Activated B cell treated with CpG ODN at 0.5 μM for 24 hours (primary cell): ENCODE results near the gene HERC3. TPM values are rescaled to one million over a fixed set of nuclear protein-coding genes. Genes with fewer than 3 reads are reported as not detected.

ENCODE experiments used
- ATAC-seq: fragments of 200-7000 bp; cut with Tn5 transposase; one replicate; pipeline ENCODE4 v1.10.0; 2021; ENCODE audit warnings: low read depth, mild to moderate bottlenecking, moderate library complexity
- CTCF ChIA-PET: fragments of 350-600 bp; sonication (Branson Sonifier 250); formaldehyde crosslinking; loops from one replicate; lab custom pipeline; 2021; ENCODE audit warnings: antibody characterized with exemption; lab: Charles Lee
- POLR2A ChIA-PET: fragments of 350-600 bp; sonication (Branson Sonifier 250); formaldehyde crosslinking; loops from one replicate; lab custom pipeline; 2021; ENCODE audit warnings: antibody characterized with exemption; lab: Charles Lee
- DNase-seq: peaks from one replicate; pipeline ENCODE4 v3.0.0; 2022
- H3K27ac Mint-ChIP-seq: one replicate; pipeline ENCODE4 v1.8.0; 2020; ENCODE audit warnings: mixed read lengths
- H3K27me3 Mint-ChIP-seq: one replicate; pipeline ENCODE4 v1.8.0; 2021; ENCODE audit warnings: mixed read lengths
- H3K36me3 Mint-ChIP-seq: one replicate; pipeline ENCODE4 v1.8.0; 2021; ENCODE audit warnings: low read depth, mixed read lengths
- H3K4me1 Mint-ChIP-seq: one replicate; pipeline ENCODE4 v1.8.0; 2021; ENCODE audit warnings: mixed read lengths
- H3K4me3 Mint-ChIP-seq: one replicate; pipeline ENCODE4 v1.8.0; 2020; ENCODE audit warnings: mild to moderate bottlenecking, mixed read lengths
- H3K9me3 Mint-ChIP-seq: one replicate; pipeline ENCODE4 v1.8.0; 2020; ENCODE audit warnings: mixed read lengths
- intact Hi-C: fragments of 100-400 bp; cut with micrococcal nuclease; formaldehyde crosslinking; loops from one replicate; pipeline ENCODE4 v1.15.1; 2024
- total RNA-seq: library from RNA; stranded (reverse); gene quantifications from 2 replicates; pipeline ENCODE4 v1.2.3, GENCODE V29; 2022
- TF ChIP-seq, protein P1 (sequence below): fragments of 200-600 bp; IDR thresholded peaks from one replicate; pipeline ENCODE4 v1.8.0; 2022; ENCODE audit warnings: antibody characterized with exemption, mild to moderate bottlenecking

The HERC3 gene
- total RNA-seq, 1 donor from 2014 or later, result 27.5 TPM

DNA sequence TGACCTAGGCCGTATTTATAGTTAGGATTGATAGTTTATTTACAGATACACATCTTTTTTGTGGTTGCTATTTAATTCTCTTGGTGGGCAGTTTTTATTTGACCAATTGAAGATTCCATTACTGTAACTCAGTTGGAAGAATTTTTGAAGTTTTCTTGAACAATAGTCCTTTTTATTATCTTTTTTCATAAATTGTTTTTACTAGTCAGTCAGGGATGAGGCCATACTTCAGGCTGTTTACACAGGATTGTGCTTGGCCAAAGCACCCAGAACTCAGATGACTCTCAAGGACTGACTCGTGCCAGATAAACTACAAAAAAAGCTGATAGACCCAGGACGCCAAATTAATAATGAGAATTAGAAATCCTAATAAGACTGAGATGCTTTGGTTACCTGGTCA lies 7.0 kb downstream of the HERC3 start:
- intact Hi-C loops, result loop anchor here (10.0 kb wide), 4 partner anchors 584 to 1664 kb away; partner anchors contain the start of genes AFF1 and HSD17B11
- Mint-ChIP-seq H3K36me3 (peaks cover 56% of the 10 kb centered on the region), H3K27me3 (no peaks in the 10 kb centered on the region), H3K4me1 (peaks cover 53% of the 10 kb centered on the region), H3K9me3 (no peaks in the 10 kb centered on the region), H3K27ac (no peak overlapping the region), H3K4me3 (no peak overlapping the region)
- ChIA-PET POLR2A (no interaction called here), CTCF (interaction anchor here (1.8 kb wide), 1 partner anchor 60 kb away, joined by 4 read pairs; no protein-coding TSS in a partner anchor)
- ATAC-seq, result no peak
- TF ChIP-seq, protein P1, sequence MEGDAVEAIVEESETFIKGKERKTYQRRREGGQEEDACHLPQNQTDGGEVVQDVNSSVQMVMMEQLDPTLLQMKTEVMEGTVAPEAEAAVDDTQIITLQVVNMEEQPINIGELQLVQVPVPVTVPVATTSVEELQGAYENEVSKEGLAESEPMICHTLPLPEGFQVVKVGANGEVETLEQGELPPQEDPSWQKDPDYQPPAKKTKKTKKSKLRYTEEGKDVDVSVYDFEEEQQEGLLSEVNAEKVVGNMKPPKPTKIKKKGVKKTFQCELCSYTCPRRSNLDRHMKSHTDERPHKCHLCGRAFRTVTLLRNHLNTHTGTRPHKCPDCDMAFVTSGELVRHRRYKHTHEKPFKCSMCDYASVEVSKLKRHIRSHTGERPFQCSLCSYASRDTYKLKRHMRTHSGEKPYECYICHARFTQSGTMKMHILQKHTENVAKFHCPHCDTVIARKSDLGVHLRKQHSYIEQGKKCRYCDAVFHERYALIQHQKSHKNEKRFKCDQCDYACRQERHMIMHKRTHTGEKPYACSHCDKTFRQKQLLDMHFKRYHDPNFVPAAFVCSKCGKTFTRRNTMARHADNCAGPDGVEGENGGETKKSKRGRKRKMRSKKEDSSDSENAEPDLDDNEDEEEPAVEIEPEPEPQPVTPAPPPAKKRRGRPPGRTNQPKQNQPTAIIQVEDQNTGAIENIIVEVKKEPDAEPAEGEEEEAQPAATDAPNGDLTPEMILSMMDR, result no peak
- DNase-seq, result no peak

DNA sequence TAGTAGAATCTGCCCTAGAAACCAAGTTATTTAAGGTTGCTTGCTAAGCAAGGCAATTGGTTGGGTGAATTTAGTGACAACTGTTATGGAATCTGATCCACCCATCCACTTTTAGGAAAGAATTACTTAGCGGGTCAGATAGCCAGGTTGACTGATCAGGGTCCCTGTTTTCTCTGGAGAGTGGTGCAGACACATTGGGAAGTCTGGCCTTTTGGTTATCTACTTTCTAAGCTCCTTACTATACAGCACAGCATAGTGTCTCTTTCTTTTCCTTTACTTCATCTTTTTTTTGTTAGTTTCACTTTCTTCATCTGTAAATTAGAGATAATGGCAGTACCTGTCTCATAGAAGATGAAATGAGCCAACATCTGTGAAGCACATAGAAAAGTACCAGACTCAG lies 7.4 kb downstream of the HERC3 start:
- CTCF ChIA-PET, result interaction anchor here (1.8 kb wide), 1 partner anchor 60 kb away, joined by 4 read pairs; no protein-coding TSS in a partner anchor
- H3K4me1 Mint-ChIP-seq, result peaks cover 53% of the 10 kb centered on the region
- intact Hi-C loops, result loop anchor here (1.0 to 10.0 kb wide), 5 partner anchors 14 to 1665 kb away; partner anchors contain the start of genes AFF1 and HSD17B11
- ATAC-seq (no peak), DNase-seq (no peak)
- POLR2A ChIA-PET, result no interaction called here
- H3K9me3 Mint-ChIP-seq, result no peaks in the 10 kb centered on the region
- H3K36me3 Mint-ChIP-seq, result peaks cover 60% of the 10 kb centered on the region
- TF ChIP-seq, protein P1, result no peak
- H3K27ac Mint-ChIP-seq, result no peak overlapping the region
- no peaks in the 10 kb centered on the region for H3K27me3 Mint-ChIP-seq
- no peak overlapping the region for H3K4me3 Mint-ChIP-seq

DNA sequence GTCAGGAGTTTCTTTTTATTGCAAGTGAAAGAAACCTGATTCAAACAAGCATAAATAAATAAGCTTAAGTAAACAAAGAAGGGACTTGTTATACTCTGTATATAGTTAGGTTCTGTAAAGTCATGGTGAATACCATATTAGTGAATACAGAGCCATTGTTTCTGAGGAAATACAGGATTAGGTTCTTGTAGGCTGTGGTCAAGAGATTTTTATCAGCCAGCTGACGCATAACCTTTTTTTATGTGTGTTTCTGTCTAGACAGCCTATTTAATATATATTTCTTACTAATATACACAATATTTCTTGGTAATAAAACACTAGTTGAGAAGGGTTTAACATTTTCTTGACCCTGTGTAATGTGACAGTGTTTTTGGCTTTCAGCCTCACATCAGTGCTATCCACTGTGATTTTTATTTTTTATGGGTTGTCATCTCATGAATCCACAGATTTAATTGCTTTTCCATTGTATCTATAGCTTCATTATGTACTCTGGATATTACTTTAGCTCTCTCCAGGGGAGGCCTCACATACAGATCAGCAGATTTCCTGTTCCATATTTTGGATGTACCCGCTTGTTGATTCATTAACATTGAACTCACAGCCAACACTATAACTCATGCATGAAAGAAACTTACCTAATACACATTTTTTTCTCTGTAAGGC lies 8.0 kb downstream of the HERC3 start:
- ATAC-seq (no peak), DNase-seq (no peak)
- peaks cover 55% of the 10 kb centered on the region for H3K4me1 Mint-ChIP-seq
- intact Hi-C loops, result loop anchor here (1.0 kb wide), 1 partner anchor 13 kb away; no protein-coding TSS in a partner anchor
- H3K27me3 Mint-ChIP-seq, result no peaks in the 10 kb centered on the region
- H3K4me3 Mint-ChIP-seq, result no peak overlapping the region
- POLR2A ChIA-PET, result no interaction called here
- H3K27ac Mint-ChIP-seq, result no peak overlapping the region
- TF ChIP-seq, protein P1, result no peak
- peaks cover 62% of the 10 kb centered on the region for H3K36me3 Mint-ChIP-seq
- H3K9me3 Mint-ChIP-seq, result no peaks in the 10 kb centered on the region
- CTCF ChIA-PET, result interaction anchor here (1.8 kb wide), 1 partner anchor 61 kb away, joined by 4 read pairs; no protein-coding TSS in a partner anchor

DNA sequence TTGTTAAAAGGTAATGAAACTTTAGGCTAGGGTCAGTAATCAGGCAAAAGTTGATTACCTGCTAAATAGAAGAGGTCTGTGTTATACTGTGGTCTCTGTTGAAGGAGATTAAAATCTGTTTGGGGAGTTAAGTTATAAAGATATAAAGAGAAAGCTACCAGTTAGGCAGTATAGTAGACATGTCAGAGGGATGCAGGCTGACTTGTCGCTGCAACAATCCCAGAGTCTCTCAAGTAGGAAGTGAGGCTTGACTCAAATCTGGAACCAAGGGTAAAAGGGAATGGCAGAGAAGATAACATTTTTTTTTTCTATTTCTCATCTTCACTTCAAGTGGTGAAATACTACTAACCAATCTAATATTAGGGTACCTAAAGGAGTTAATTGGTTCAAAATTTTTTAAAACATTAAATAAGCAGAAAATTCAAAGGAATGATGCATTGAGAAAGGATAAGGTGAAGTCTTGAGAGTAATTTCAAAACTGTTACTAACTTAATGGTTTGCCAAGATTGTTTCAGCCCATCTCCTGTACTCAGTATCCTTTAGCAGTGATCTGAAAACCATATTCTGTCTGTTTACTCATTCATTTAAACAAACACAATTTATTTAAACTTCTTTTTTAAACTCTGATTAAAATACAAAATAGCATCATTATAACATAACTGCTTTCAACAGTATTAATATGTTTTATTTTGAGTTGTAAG lies 12.8 kb downstream of the HERC3 start:
- H3K4me3 Mint-ChIP-seq, result no peak overlapping the region
- TF ChIP-seq, protein P1, result no peak
- H3K27ac Mint-ChIP-seq, result no peak overlapping the region
- H3K36me3 Mint-ChIP-seq, result peaks cover 67% of the 10 kb centered on the region
- intact Hi-C loops, result no loop called here
- H3K27me3 Mint-ChIP-seq, result no peaks in the 10 kb centered on the region
- peaks cover 38% of the 10 kb centered on the region for H3K4me1 Mint-ChIP-seq
- ChIA-PET CTCF (no interaction called here), POLR2A (no interaction called here)
- peaks cover 2% of the 10 kb centered on the region for H3K9me3 Mint-ChIP-seq
- no peak for ATAC-seq
- no peak for DNase-seq

DNA sequence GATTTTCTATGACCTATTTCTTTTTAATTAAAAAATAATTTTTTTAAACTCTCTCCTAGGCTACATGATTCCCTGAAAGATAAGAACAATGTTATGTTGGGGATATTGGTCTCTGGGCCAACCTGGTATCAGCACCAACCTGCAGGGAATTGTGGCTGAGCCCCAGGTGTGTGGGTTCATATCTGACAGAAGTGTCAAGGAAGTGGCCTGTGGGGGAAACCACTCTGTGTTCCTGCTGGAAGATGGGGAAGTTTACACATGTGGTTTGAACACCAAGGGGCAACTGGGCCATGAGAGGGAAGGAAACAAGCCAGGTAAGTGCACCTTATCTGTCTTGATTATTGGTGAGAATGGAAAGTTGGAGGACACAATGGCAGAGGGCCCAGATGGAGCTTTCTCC lies 13.5 kb downstream of the HERC3 start:
- peaks cover 37% of the 10 kb centered on the region for H3K4me1 Mint-ChIP-seq
- POLR2A ChIA-PET, result no interaction called here

More for the DNA sequence above, 13.5 kb downstream of the HERC3 start:
- DNase-seq (no peak), ATAC-seq (no peak)
- CTCF ChIA-PET, result no interaction called here
- Mint-ChIP-seq H3K9me3 (peaks cover 2% of the 10 kb centered on the region), H3K27ac (no peak overlapping the region), H3K27me3 (no peaks in the 10 kb centered on the region), H3K36me3 (peaks cover 67% of the 10 kb centered on the region), H3K4me3 (no peak overlapping the region)
- intact Hi-C loops, result no loop called here
- TF ChIP-seq, protein P1, result no peak
